ENCODE measurements around the gene SDHAF4. TPM values are rescaled to one million over a fixed set of nuclear protein-coding genes. Genes with fewer than 3 reads are reported as not detected.

SDHAF4 gene
- 6.5 and 7.4 TPM in 2 replicates for total RNA-seq

DNA sequence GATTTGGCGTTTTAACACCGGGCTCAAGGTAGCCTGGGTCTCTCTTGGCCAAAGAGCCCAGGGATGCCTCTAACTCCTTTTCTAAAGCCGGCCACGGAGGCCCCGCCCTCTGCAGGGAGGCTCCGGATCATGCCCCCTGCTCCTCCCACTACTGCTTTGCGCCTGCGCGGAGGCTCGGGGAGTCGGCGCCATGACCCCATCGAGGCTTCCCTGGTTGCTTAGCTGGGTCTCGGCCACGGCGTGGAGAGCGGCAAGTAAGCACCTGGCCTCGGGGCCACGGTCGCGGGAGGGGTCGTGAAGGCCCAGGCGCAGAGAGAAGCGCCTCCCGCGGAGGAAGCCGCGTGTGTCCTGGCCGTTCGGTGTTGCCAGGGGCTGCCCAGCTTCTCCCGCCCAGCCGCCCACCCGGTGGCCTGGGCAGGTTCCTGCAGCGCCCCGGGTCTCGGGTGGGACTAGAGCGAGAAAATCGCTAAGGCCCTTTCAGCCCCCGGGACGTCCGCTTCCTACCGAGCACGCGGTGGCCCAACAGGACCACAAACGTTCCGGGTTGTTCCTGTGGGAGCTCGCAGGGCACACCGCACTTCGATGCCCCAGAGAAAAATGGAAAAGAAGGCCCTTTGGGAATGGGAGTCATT, at the start of gene SDHAF4:
TSS of gene SDHAF4 (plus strand) at position 180 of the 632 bp plus-strand sequence. CDS start at position 191, 11 bp downstream.

Other genes with a start within 250 kb of the SDHAF4 start
- 10.3 and 11.5 TPM in 2 replicates for gene FAM135A, start 153.4 kb upstream of the SDHAF4 start, total RNA-seq
- 29.9 and 31.5 TPM in 2 replicates for gene SMAP1, start 101.0 kb downstream of the SDHAF4 start, total RNA-seq

All from smooth muscle cell of the pulmonary artery (primary cell).